Tibial nerve (tissue), 3 donors: ENCODE results near the gene HIRIP3.

Source experiments
- POLR2A ChIP-seq, 2 donors: fragments of 450-650 bp; IDR thresholded peaks; one replicate each; pipeline ENCODE4 v1.6.1; 2017; ENCODE audit warnings: antibody characterized with exemption in 2 of 2, mild to moderate bottlenecking in 2 of 2, moderate library complexity in 2 of 2
- TF ChIP-seq, protein P1 (sequence below), 5 experiments: fragments of 200-600 bp in 3 of 5; fragments of 450-650 bp in 2 of 5; sonication (generic) in 3 of 5; IDR thresholded peaks; one replicate each; pipeline ENCODE4 v1.5.1; 2016 to 2019; ENCODE audit warnings: antibody characterized with exemption in 5 of 5, mild to moderate bottlenecking in 3 of 5, moderate library complexity in 2 of 5

DNA sequence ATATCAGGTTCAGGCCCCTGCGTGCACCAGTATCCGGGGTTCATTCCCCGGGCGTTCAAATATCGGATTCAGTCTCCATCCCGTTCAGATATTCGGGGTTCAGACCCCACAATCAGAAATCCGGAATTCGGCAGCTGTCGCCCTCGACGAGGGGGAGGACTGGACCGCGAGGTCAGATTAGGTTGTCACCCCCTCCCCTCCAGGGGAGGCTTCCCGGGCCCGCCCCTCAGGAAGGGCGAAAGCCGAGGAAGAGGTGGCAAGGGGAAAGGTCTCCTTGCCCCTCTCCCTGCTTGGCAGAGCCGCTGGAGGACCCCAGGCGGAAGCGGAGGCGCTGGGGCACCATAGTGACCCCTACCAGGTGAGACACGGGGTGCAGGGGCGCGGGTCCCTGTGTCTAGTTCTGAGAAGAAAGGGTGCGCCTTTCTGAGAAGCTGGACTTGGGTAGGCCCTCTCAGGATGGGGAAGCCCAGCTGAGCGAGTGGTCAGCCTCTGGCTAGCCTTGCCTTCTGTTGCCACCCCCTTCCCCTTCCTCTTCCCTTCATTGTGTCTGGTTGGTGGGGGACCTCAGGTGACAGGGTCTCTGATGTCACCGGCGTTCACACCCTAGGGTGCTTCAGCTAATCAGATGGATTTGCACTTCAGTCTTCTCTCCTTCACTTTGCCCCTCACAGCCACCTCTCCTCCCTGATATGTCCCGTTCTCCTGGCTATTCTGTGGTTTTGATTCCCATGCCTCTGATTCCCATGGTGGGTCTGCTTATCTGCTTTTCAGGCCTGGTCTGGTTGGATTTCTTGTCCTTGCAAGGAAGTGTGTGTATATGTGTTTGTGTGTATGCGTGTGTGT is 20.9 kb downstream of the HIRIP3 start:
- TF ChIP-seq, protein P1, sequence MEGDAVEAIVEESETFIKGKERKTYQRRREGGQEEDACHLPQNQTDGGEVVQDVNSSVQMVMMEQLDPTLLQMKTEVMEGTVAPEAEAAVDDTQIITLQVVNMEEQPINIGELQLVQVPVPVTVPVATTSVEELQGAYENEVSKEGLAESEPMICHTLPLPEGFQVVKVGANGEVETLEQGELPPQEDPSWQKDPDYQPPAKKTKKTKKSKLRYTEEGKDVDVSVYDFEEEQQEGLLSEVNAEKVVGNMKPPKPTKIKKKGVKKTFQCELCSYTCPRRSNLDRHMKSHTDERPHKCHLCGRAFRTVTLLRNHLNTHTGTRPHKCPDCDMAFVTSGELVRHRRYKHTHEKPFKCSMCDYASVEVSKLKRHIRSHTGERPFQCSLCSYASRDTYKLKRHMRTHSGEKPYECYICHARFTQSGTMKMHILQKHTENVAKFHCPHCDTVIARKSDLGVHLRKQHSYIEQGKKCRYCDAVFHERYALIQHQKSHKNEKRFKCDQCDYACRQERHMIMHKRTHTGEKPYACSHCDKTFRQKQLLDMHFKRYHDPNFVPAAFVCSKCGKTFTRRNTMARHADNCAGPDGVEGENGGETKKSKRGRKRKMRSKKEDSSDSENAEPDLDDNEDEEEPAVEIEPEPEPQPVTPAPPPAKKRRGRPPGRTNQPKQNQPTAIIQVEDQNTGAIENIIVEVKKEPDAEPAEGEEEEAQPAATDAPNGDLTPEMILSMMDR (IDR thresholded peaks at IDR 0.05) = no peak
- TF ChIP-seq POLR2A (IDR thresholded peaks at IDR 0.05) = no peak
